HPDE6-E6E7 (cell line): Measurements from ENCODE around the gene KHDRBS1.
A peak's percentile ranks its signal among the peaks of the same experiment; 100 is the strongest.
"Not testable (repeated sequence)": the region's sequence is repeated elsewhere in the genome, so short reads cannot be mapped to it uniquely, and the experiment has no call there.

ENCODE experiments used
- DNase-seq: peaks from one replicate; pipeline ENCODE4 v3.0.0; 2011; ENCODE audit warnings: missing footprints; ENCODE audit errors: extremely low spot score

The KHDRBS1 gene, protein sequence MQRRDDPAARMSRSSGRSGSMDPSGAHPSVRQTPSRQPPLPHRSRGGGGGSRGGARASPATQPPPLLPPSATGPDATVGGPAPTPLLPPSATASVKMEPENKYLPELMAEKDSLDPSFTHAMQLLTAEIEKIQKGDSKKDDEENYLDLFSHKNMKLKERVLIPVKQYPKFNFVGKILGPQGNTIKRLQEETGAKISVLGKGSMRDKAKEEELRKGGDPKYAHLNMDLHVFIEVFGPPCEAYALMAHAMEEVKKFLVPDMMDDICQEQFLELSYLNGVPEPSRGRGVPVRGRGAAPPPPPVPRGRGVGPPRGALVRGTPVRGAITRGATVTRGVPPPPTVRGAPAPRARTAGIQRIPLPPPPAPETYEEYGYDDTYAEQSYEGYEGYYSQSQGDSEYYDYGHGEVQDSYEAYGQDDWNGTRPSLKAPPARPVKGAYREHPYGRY

DNA sequence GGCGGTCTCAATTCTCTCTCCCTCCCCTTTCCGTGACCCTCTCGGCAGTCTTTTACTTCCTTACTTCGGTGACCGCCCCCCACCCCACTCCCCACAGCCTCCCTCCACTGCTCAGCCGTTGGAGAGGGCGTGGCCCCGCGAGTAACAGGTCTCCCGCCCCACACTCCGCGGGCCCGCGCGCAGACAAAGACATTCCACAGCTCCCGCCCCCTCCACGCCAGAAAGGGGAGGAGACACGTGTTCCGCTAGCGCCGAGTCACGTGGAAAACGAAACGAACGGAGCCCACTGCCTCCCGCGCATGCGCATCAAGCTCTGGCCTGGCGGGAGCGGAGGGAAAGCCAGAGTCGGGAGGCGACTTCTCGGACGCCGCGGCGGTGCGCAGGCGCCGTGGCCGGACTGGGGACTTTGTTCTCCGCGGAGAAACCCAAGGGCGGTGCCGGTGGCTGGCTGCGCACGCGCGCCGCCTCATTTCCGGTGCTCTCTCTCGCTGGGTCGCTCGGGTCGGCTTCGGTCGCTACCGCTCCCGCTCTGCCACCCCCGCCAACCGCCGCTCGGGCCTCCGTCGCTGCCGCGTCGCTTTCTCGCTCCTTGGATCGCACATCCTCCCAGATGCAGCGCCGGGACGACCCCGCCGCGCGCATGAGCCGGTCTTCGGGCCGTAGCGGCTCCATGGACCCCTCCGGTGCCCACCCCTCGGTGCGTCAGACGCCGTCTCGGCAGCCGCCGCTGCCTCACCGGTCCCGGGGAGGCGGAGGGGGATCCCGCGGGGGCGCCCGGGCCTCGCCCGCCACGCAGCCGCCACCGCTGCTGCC is at the start of gene KHDRBS1:
Gene KHDRBS1 (plus strand): TSS at position 483 of the 813 bp plus-strand sequence. CDS start 128 bp downstream, at position 611.
- DNase-seq, result peak; percentile 100

DNA sequence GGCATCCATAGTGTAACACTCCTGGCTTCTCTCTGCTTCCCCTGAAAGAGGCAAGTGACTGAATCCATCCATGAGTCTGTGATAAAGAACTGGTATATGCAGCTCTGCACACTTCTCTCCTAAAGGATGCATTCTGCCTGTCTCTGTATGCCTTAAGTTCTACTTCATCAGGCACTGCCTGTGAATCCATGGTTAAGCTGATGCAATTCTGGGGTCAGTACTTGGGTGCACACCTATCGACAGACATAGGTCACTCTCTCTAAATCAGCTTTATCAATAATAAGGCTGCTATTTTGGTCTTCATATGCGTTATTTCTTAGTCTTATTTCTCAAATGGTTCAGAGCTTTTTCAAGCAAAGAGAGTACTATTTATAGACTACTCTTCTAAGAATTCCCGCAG is 42.8 kb upstream of the KHDRBS1 start:
- no peak for DNase-seq

DNA sequence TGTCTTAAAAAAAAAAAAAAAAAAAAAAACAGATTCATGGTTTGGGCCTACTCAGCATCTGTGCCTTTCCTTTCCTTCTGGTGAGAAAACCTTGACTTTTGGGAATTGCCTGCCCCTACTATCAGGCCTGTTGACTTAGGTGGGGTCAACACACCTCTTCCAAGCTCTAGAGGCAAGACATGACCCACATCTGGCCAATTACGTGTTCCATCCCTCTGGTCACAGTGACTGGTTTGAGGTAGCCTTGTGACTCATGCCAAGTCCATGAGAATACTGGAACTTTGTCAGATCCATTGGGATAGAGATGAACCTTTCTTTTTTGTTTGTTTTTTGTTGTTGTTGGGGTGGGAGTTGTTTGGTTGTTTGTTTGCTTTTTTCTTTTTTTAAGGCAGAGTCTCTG is 37.3 kb upstream of the KHDRBS1 start:
- no peak for DNase-seq

DNA sequence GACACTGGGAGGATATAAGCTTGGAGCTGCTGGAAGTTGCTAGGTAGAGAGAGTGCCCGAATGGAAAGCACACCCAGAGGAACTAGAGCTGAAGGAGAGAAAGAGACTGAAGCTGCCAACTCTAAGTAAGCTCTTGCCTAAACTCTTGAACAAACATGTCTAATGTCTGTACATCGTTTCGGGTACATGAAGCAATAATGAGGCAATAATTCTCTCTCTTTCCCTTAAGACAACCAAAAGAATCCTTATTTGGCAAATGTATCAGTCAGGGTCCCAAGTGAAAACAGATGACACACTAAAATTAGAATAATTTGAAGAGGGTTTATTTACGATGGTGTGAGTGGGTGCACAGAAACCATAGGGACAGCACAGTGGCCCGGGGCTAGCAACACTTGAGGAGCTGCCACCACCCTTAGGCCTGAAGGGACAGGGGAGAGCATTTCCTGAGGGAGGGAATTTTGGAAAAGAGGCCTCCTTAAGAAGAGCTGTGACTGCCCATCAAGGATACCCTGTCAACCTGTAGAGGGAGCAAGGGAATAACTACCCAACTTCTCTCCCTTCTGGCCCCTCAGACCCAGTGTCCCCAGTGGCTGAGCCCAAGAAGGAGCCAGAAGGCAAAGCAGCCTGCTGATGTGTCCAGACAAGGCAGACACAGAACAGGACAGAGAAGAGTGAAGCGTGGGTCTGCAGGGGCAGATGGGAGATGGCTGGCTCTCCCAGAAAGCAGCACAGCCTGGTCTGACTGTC is 36.1 kb upstream of the KHDRBS1 start:
- DNase-seq, result peak; percentile 42

DNA sequence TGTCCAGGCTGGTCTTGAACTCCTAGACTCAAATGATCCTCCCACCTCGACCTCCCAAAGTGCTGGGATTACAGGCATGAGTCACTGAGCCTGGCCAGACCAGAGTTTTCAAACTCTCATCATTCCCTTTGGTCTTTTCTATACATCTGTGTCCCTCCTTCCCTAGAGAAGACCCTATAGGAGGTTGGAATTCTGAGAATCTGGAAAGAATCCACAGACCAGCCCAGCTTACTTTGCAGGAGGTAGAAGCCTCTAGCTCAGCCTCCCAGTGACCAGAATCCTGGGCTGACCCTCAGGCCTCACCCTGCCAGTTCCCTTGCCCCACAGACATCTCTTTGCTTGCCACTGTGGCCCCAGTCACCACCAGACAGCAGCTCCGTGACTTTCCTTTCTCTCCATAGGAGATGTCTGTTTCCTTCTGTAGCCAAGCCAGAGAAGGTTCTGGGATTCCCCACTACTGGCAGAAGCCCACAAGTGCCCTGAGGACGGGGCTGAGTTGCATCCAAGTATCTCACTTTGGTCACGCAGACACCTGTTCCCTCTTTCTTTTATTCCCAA is 34.7 kb upstream of the KHDRBS1 start:
- DNase-seq, result no peak

DNA sequence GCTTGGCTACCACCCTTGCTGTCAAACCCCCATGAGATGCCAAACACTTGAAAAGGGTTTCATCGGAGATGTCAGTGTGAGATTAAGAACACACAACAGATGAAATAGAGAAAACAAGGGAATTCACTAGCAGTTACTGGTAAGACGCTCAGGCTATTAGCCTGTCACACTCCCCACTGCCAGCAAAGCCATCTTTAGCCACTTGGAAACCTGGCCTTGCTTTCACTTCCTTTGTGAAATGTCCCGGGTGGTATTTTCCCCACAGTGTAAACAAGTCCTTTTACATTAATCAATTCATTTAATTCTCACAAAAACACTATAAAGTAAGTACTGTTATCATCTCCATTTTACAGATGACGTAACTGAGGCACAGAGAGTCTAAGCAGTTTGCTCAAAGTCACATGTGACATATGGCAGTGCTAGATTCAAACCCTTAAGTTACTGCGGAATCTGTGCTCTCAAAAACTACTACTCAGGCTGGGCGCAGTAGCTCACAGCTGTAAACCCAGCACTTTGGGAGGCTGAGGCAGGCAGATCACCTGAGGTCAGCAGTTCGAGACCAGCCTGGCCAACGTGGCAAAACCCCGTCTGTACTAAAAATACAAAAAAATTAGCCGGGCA is 32.7 kb upstream of the KHDRBS1 start:
- no peak for DNase-seq

DNA sequence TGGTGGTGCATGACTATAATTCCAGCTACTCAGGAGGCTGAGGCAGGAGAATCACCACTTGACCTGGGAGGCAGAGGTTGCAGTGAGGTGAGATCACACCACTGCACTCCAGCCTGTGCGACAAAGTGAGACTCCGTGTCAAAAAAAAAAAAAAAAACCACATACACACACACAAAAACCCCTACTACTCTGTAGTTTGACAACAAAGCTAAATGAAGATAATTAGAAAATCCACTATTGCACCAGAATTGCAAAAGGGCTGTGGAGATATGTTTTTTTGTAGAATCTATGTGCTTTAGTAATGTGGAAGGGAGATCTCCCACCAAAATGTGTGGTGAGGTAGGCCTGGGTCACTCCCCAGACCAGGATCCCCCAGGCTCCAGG is 32.2 kb upstream of the KHDRBS1 start:
- DNase-seq, result no peak

DNA sequence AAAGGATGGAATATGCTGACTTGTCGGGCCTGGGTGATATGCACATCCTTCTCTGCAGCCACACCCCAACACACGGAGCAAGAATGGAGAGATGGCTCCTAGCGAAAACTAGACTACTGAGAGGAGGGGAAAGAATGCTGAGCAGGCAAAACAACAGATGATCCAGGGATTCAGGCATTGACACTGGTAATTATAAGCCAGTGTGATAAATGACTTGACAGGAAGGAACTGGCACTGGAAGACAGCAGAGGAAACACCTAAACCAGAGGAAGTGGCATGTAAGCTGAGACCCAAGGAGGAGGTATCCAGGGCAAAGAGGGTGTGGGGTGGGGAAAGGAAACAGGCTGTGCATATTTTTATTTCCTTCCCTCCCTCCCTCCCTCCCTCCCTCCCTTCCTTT is 31.7 kb upstream of the KHDRBS1 start:
- DNase-seq, result no peak

DNA sequence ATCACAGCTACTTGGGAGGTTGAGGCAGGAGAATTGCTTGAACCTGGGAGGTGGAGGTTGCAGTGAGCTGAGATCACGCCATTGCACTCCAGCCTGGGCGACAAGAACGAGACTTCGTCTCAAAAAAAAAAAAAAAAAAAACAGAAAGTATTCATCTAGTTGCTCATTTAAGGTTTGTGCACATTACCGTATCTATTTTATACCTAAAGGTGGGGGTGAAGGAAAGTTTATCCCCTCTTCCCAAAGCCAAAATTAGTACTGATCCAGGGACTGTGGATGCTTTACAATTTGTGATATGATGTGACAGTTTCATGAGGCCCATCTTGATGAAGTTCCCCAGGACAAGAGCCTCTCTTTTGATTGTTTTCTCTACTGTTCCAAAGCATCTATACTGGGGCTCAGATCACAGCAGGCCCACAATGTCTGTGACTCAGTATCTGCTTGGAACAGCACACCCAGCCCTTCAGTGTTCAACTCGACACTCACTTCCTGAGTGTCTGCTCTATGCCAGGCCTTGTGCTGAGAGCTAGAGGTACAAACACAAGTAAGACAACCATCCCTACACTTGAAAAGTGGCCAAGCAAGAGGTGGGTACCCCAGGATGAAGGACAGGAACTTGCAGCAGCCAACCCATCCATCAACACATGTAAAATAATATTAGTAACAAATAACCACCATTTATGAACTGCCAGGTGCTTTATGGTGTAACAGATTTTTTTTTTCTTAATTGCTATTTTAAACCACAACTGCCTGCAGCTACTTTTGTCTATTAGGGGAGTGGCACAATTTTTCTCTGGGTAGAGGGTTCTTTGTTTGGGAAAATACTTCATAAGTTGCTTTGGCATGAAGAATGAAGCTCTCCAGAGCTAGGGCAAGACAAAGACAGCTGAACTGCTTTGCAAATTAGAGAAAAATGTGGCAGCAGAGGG is 29.0 kb upstream of the KHDRBS1 start:
- DNase-seq, result no peak

DNA sequence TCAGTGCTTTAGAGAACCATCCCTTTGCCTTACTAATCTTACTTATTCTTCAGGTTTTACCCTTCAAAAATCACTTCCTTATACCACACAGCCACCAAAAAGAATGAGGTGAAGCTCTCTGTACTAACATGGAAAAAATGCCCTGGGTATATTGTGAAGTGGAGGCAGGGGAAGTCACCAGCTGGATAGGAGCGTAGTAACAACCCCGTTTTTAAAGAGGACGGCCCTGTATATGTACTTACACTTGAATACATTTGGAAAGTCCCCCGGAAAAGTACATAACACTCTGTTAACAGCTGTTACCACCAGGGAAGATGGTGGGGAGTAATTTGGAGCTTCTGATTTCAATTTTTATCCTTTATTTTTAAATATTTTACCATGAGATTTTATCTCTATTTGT is 28.2 kb upstream of the KHDRBS1 start:
- no peak for DNase-seq

DNA sequence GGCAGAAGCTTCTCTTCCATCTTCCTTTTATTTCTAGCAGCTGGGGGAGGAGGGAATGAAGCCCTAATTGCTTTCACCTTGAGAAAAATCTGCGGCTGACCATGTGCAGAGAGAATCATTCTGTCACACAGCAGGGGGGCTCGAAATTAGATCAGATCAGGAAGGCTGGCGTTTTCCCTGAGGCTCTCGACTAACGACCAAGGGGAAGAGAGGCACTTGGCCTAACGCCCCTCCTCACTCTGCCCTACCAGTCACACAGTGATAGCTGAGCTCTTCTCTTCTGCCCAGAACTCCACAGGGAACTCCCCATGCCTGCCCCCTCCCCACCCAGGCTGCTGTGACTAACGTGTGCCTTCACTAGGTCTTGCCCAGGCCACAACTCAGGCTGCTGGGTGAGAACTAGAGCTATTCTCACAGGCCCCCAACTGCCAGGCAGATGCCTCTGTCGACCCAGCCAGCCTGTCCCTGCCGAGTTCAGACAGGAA is 26.5 kb upstream of the KHDRBS1 start:
- no peak for DNase-seq

DNA sequence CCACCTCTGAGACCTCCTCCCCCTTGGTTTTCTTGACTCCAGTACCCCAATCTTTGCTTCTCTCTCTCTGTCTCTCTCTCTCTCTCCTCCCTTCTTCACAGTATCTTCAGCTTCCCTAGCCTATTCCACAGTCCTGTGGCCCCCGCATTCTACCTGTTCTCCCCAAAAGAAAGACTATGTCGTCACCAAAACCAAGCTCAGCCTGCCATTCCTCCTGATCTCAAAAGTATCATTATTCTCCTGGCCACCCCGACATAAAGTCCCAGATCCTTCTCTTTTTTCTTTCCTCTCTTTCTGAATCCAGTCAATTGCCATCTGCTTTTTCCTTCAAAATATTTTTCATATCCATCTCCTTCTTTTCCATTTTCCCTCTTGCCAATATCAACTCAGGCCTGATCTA is 23.7 kb upstream of the KHDRBS1 start:
- DNase-seq, result no peak

DNA sequence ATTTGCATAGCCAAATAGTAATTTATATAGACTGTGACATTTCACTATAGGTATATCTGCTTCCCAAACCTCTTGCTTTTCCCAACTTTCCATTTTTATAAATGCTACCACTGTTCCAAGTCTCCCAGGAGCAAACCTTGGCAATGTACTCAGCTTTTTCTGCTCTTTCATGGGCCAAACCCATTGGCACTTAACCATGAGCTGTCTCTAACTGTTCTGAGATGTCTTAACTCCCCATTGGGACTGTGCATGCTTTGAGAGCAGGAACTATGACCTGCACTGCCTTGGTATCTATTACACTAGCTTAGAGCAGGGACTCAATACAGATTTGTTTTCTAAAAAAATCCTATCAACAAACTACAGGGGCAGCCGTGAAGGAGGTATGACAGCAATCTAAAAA is 22.5 kb upstream of the KHDRBS1 start:
- DNase-seq, result no peak

DNA sequence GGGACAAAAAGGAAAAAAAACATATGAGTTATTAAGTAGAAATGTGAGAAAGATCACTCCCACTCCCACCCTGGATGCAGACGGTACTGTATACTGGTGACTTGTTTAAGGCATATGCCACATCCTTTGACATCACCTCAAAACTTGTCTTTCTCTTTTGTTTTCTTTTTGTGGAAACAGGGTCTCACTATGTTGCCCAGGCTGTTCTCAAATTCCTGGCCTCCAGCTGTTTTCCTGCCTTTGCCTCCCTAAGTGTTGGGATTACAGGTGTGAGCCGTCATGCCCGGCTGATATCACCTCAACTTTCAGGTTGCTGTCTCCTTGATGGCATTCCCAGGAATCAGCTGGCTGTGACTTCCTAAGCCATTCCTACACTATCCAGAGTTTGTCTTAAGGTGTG is 18.4 kb upstream of the KHDRBS1 start:
- DNase-seq, result no peak

DNA sequence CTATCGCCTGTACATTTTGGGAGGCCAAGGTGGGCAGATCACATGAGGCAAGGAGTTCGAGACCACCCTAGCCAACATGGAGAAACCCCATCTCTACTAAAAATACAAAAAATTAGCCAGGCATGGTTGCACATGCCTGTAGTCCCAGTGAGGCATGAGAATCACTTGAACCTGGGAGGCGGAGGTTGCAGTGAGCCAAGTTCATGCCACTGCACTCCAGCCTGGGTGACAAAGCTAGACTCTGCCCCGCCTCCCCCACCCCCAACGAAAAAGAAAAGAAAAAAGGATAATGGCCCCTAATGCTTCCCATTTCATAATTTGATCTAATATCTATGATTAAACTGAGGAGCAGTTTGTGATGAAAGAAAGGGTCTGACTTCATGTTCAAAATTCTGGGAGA is 17.5 kb upstream of the KHDRBS1 start:
- DNase-seq, result not testable (repeated sequence)

DNA sequence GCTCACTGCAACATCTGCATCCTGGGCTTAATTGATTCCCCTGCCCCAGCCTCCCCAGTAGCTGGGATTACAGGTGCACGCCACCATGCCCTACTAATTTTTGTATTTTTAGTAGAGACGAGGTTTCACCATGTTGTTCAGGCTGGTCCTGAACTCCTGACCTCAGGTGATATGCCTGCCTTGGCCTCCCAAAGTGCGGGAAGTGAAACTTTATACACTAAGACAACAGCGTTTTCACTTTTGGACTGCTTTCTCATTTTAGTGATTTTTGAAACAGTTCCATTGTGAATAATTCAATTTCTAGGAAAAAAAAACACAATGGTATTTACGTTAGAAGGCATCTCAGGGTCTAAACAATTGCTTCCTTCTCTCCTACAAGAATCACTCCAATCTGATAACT is 11.8 kb upstream of the KHDRBS1 start:
- no peak for DNase-seq

DNA sequence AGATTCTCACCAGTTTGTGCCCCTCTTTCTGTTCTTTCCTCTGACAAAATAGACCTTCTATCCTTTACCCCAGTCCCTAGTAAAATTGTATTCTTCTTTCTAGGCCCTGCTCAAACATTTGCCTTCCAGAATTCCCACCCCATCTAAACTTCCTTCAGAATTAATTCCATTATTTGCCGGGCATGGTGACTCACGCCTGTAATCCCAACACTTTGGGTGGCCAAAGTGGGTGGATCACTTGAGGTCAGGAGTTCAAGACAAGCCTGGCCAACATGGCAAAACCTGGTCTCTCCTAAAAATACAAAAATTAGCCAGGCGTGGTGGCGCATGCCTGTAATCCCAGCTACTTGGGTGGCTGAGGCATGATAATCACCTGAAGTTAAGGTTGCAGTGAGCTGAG is 11.4 kb upstream of the KHDRBS1 start:
- DNase-seq, result not testable (repeated sequence)

DNA sequence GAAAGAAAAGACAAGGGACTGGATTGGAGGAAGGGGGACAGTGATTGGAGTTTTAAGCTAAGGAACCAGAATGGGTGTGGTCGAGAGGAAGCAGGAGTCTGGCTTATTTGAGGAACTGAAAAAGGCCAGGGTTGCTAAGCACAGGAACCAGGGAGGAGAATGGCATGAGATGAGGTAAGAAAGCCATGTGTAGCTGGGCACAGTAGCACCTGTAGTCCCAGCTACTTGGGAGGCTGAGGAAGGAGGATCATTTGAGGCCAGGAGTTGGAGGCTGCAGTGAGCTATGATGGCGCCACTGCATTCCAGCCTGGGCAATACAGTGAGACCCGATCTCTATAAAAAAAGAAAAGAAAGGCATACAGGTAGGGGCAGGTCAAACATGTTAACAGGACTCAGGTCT is 8.1 kb upstream of the KHDRBS1 start:
- DNase-seq, result no peak

DNA sequence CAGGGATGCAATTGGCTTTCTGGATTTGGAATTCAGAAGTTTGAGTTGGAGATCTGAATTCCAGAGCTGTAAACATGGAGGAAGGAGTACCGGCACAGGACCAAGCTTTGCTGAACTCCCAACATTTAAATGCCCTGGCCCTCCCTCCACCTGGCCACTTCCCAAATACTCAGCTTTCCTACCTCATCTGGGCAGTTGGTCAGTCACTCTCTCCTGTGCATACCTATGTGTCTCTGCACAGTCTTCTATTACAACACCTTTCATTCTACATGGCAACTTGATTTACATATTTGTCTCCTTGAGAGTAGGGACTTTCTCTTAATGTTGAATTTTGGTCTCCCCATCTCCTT is 6.1 kb upstream of the KHDRBS1 start:
- no peak for DNase-seq

DNA sequence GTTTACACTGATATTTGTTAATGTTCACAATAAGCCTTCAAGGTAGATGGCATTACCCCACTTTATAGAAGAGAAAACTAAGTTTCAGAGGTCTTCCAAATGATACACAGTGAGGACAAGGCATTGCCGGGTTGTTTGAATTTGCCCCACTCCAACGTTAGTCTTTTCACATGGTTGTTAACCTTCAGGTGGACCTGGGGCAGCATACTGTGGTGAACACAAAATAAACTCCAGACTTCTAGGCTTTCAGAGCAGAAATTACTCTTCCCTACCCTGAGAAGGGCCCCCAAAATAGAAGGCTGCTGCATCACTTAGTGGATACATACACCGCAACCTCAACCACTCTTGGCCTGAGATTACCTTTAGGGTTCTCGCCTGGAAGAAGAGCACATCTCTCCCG is 3.4 kb upstream of the KHDRBS1 start:
- no peak for DNase-seq
